HCT116 (cell line): Measurements from ENCODE around the gene PPP1R10. TPM values are rescaled to one million over a fixed set of nuclear protein-coding genes. Genes with fewer than 3 reads are reported as not detected.

Source experiments
- ATAC-seq: fragments of 200-7000 bp; cut with Tn5 transposase; 2 replicates; pipeline ENCODE4 v1.9.1; 2020; ENCODE audit warnings: mild to moderate bottlenecking, moderate library complexity
- BruUV-seq: library from RNA; stranded (reverse); fragments of 400-500 nt; replicated peaks from 2 replicates; lab custom pipeline; 2021; lab: Mats Ljungman, UMichigan
- CTCF ChIA-PET: fragments of 300-600 bp; sonication (Branson Sonifier 250); formaldehyde crosslinking; loops from one replicate; lab custom pipeline; 2021; ENCODE audit warnings: antibody characterized with exemption; lab: Charles Lee
- POLR2A ChIA-PET: fragments of 300-600, 350-600 bp; sonication (Branson Sonifier 250); formaldehyde crosslinking; loops from one replicate; lab custom pipeline; 2021; ENCODE audit warnings: antibody characterized with exemption; lab: Charles Lee
- RAD21 ChIA-PET, 2 experiments: fragments of 300-600 bp; sonication (Branson Sonifier 250); formaldehyde crosslinking; loops; one replicate each; lab custom pipeline; 2023; ENCODE audit warnings: low total read pairs in 2 of 2; ENCODE audit not compliant: uncharacterized antibody in 2 of 2, unreplicated experiment in 2 of 2, low non-redundant PET in 1 of 2; lab: Charles Lee
- DNase-seq: peaks from one replicate; pipeline ENCODE4 v3.0.0-alpha.2; 2010; ENCODE audit warnings: low read depth, low spot score
- H2AFZ ChIP-seq: fragments of 200-600 bp; shearing (Covaris generic), sonication (generic); 2 replicates; pipeline ENCODE4 v1.6.1; 2017; ENCODE audit warnings: low read depth, mixed run types, mixed read lengths, antibody characterized with exemption, low read length; ENCODE audit not compliant: poor library complexity, severe bottlenecking
- H3K27ac ChIP-seq: 2 replicates; pipeline ENCODE4 v1.5.1; 2012; ENCODE audit warnings: low read depth, low read length
- H3K27me3 ChIP-seq: fragments of 200-600 bp; sonication (generic); 2 replicates; pipeline ENCODE4 v1.6.1; 2016; ENCODE audit warnings: mixed run types, low read length, mixed read lengths; ENCODE audit not compliant: insufficient read depth
- H3K36me3 ChIP-seq, 2 experiments: fragments of 200-500 bp in 1 of 2; fragments of 200-600 bp in 1 of 2; sonication (Bioruptor generic) in 1 of 2; sonication (generic) in 1 of 2; 2 replicates each; pipeline versions ENCODE4 v1.5.1 to v1.6.1; 2014 to 2016; ENCODE audit warnings: low read length in 2 of 2, inconsistent platforms in 1 of 2, mixed read lengths in 1 of 2, mixed run types in 1 of 2; ENCODE audit not compliant: insufficient read depth in 2 of 2, control insufficient read depth in 1 of 2
- H3K4me1 ChIP-seq, 2 experiments: fragments of 200-600 bp in 1 of 2; sonication (generic) in 1 of 2; 2 replicates each; pipeline versions ENCODE4 v1.5.1 to v1.6.1; 2012 to 2017; ENCODE audit warnings: low read length in 2 of 2, inconsistent platforms in 1 of 2, mild to moderate bottlenecking in 1 of 2, mixed read lengths in 1 of 2, mixed run types in 1 of 2, moderate library complexity in 1 of 2; ENCODE audit not compliant: insufficient read depth in 2 of 2, control insufficient read depth in 1 of 2
- H3K4me2 ChIP-seq: fragments of 200-600 bp; sonication (generic); 2 replicates; pipeline ENCODE4 v1.6.1; 2017; ENCODE audit warnings: mixed run types, low read length, mixed read lengths
- H3K4me3 ChIP-seq, 2 experiments: fragments of 200-600 bp in 1 of 2; sonication (generic) in 1 of 2; replicated peaks in 1 of 2; 2 replicates each; pipeline ENCODE4 v1.5.1; 2011 to 2016; ENCODE audit warnings: low read length in 2 of 2, control low read depth in 1 of 2, low read depth in 1 of 2, mild to moderate bottlenecking in 1 of 2, mixed read lengths in 1 of 2, mixed run types in 1 of 2
- H3K79me2 ChIP-seq: fragments of 200-600 bp; sonication (generic); 2 replicates; pipeline ENCODE4 v1.6.1; 2017; ENCODE audit warnings: mild to moderate bottlenecking, mixed run types, low read length, moderate library complexity, mixed read lengths; ENCODE audit not compliant: insufficient read depth
- H3K9ac ChIP-seq: fragments of 200-600 bp; sonication (generic); 2 replicates; pipeline ENCODE4 v1.6.1; 2016; ENCODE audit warnings: low read length, mixed read lengths
- H3K9me2 ChIP-seq: fragments of 200-600 bp; sonication (generic), shearing (Covaris generic); 2 replicates; pipeline ENCODE4 v1.6.1; 2017; ENCODE audit warnings: mixed run types, mild to moderate bottlenecking, moderate library complexity; ENCODE audit not compliant: insufficient read depth
- H3K9me3 ChIP-seq, 2 experiments: fragments of 200-500 bp in 1 of 2; fragments of 200-600 bp in 1 of 2; sonication (Bioruptor generic) in 1 of 2; sonication (generic) in 1 of 2; 2 replicates each; pipeline ENCODE4 v1.6.1; 2014 to 2017; ENCODE audit warnings: low read length in 2 of 2, mixed read lengths in 2 of 2, inconsistent platforms in 1 of 2, low read depth in 1 of 2, mild to moderate bottlenecking in 1 of 2, mixed run types in 1 of 2, moderate library complexity in 1 of 2; ENCODE audit not compliant: control insufficient read depth in 1 of 2, insufficient read depth in 1 of 2
- H4K20me1 ChIP-seq: fragments of 200-600 bp; sonication (generic), shearing (Covaris generic); 2 replicates; pipeline ENCODE4 v1.6.1; 2017; ENCODE audit warnings: mixed run types, mild to moderate bottlenecking, moderate library complexity; ENCODE audit not compliant: insufficient read depth
- CBX3 ChIP-seq: IDR thresholded peaks from 2 replicates; pipeline ENCODE4 v1.6.1; 2012; ENCODE audit warnings: low read depth
- CTCF ChIP-seq, 3 experiments: fragments of 200-600 bp in 1 of 3; sonication (generic) in 1 of 3; IDR thresholded peaks in 2 of 3; conservative IDR thresholded peaks in 1 of 3; 2 replicates each; pipeline ENCODE4 v1.5.1; 2012 to 2017; ENCODE audit warnings: low read depth in 2 of 3, low read length in 2 of 3, antibody characterized with exemption in 1 of 3, borderline replicate concordance in 1 of 3, control low read depth in 1 of 3, mild to moderate bottlenecking in 1 of 3, mixed read lengths in 1 of 3, mixed run types in 1 of 3, moderate library complexity in 1 of 3; ENCODE audit not compliant: insufficient read depth in 1 of 3
- EGR1 ChIP-seq: IDR thresholded peaks from 2 replicates; pipeline ENCODE4 v1.6.1; 2012; ENCODE audit warnings: low read depth
- EZH2 ChIP-seq: fragments of 200-600 bp; sonication (generic); IDR thresholded peaks from 2 replicates; pipeline ENCODE4 v1.6.1; 2017; ENCODE audit warnings: antibody characterized with exemption, mixed run types
- EZH2phosphoT487 ChIP-seq: fragments of 200-600 bp; IDR thresholded peaks from 2 replicates; pipeline ENCODE4 v1.6.1; 2018; ENCODE audit warnings: antibody characterized with exemption, borderline replicate concordance
- FOSL1 ChIP-seq: IDR thresholded peaks from 2 replicates; pipeline ENCODE4 v1.6.1; 2012; ENCODE audit warnings: low read depth
- POLR2AphosphoS5 ChIP-seq: IDR thresholded peaks from 2 replicates; pipeline ENCODE4 v1.6.1; 2011; ENCODE audit warnings: mild to moderate bottlenecking, low read depth, low read length, moderate library complexity
- RAD21 ChIP-seq: IDR thresholded peaks from 2 replicates; pipeline ENCODE4 v1.6.1; 2012; ENCODE audit warnings: low read depth, mild to moderate bottlenecking
- SIN3A ChIP-seq: IDR thresholded peaks from 2 replicates; pipeline ENCODE4 v1.6.1; 2012; ENCODE audit warnings: low read depth
- SRF ChIP-seq: IDR thresholded peaks from 2 replicates; pipeline ENCODE4 v1.6.1; 2012; ENCODE audit warnings: low read depth
- TCF7L2 ChIP-seq: IDR thresholded peaks from 2 replicates; pipeline ENCODE4 v1.7.0; 2011; ENCODE audit warnings: borderline replicate concordance, inconsistent platforms; ENCODE audit not compliant: insufficient read depth, insufficient read length; ENCODE audit errors: extremely low read depth
- YY1 ChIP-seq: IDR thresholded peaks from 2 replicates; pipeline ENCODE4 v1.6.1; 2011; ENCODE audit warnings: low read length, low read depth, moderate library complexity, mild to moderate bottlenecking; ENCODE audit not compliant: insufficient replicate concordance; ENCODE audit errors: extremely low read depth
- ZFX ChIP-seq: fragments of 450-650 bp; IDR thresholded peaks from 2 replicates; pipeline ENCODE4 v1.6.1; 2017
- ZNF274 ChIP-seq: fragments of 200-500 bp; sonication (Bioruptor generic); IDR thresholded peaks from 2 replicates; pipeline ENCODE4 v1.6.1; 2014; ENCODE audit warnings: mild to moderate bottlenecking, low read depth, low read length, inconsistent platforms
- intact Hi-C: fragments of 100-400 bp; cut with micrococcal nuclease; formaldehyde crosslinking; loops from 2 replicates; pipeline ENCODE4 v1.10.0; 2022
- total RNA-seq: library from RNA; stranded (reverse); gene quantifications from one replicate; pipeline ENCODE4 v1.2.1, GENCODE V29; 2021; ENCODE audit not compliant: unreplicated experiment
- TF ChIP-seq, protein P1 (sequence below): IDR thresholded peaks from 2 replicates; pipeline ENCODE4 v1.6.1; 2012; ENCODE audit warnings: low read depth

The PPP1R10 gene
- total RNA-seq, 1 experiment from 2014 or later, result 104 TPM

DNA sequence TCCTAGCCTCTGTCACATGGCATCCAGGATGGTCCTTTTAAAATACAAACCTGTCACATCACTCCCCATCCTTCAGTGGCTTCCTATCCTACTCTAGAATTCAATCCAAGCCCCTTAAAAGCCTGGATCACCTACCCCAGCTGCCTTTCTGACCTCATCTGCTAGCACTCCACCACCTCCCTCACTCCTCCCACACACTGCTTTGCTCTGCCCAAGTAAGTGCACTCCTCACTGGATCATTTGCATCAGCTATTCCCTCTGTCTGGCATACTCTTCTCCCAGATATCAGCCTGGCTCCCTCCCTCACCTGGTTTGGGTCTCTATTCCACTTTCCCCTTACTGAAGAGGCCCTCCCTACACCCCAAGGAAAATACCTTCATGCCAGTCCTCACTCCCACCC is 40.4 kb upstream of the PPP1R10 start:
- Histone ChIP-seq H3K9me2 (no peaks in the 10 kb centered on the region), H3K27ac (no peak overlapping the region), H3K4me1 (no peaks in the 10 kb centered on the region), H3K27me3 (no peaks in the 10 kb centered on the region), H3K9me3 (no peaks in the 10 kb centered on the region), H2AFZ (no peak overlapping the region), H4K20me1 (no peaks in the 10 kb centered on the region), H3K36me3 (peaks cover 38 to 68% of the 10 kb centered on the region in 2 experiments; a peak in 3 of 4 replicates), H3K79me2 (no peaks in the 10 kb centered on the region), H3K4me2 (no peak overlapping the region), H3K9ac (no peak overlapping the region), H3K4me3 (no peak overlapping the region)
- no TSS peak for BruUV-seq
- intact Hi-C loops, result no loop called here
- ChIA-PET CTCF (no interaction called here), POLR2A (no interaction called here), RAD21 (no interaction called here)
- TF ChIP-seq TCF7L2 (no peak), RAD21 (no peak), CTCF (IDR thresholded peaks at IDR 0.05 in 2 of 3, conservative IDR thresholded peaks at IDR 0.05 in 1 of 3; ENCODE audit: borderline replicate concordance in 1 of 3, insufficient read depth in 1 of 3, low read depth in 2 of 3, low read length in 2 of 3) (no peak), EGR1 (no peak), FOSL1 (no peak), ZFX (no peak), YY1 (no peak), ZNF274 (no peak), EZH2 (no peak), SIN3A (no peak), POLR2AphosphoS5 (no peak), EZH2phosphoT487 (no peak), SRF (no peak), CBX3 (no peak)
- TF ChIP-seq, protein P1, sequence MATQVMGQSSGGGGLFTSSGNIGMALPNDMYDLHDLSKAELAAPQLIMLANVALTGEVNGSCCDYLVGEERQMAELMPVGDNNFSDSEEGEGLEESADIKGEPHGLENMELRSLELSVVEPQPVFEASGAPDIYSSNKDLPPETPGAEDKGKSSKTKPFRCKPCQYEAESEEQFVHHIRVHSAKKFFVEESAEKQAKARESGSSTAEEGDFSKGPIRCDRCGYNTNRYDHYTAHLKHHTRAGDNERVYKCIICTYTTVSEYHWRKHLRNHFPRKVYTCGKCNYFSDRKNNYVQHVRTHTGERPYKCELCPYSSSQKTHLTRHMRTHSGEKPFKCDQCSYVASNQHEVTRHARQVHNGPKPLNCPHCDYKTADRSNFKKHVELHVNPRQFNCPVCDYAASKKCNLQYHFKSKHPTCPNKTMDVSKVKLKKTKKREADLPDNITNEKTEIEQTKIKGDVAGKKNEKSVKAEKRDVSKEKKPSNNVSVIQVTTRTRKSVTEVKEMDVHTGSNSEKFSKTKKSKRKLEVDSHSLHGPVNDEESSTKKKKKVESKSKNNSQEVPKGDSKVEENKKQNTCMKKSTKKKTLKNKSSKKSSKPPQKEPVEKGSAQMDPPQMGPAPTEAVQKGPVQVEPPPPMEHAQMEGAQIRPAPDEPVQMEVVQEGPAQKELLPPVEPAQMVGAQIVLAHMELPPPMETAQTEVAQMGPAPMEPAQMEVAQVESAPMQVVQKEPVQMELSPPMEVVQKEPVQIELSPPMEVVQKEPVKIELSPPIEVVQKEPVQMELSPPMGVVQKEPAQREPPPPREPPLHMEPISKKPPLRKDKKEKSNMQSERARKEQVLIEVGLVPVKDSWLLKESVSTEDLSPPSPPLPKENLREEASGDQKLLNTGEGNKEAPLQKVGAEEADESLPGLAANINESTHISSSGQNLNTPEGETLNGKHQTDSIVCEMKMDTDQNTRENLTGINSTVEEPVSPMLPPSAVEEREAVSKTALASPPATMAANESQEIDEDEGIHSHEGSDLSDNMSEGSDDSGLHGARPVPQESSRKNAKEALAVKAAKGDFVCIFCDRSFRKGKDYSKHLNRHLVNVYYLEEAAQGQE, result no peak
- ATAC-seq, result no peak
- DNase-seq, result no peak
